ENCODE measurements around the gene ZFYVE9. TPM values are rescaled to one million over a fixed set of nuclear protein-coding genes. Genes with fewer than 3 reads are reported as not detected.
A peak's percentile ranks its signal among the peaks of the same experiment; 100 is the strongest.
"Not testable (repeated sequence)": the region's sequence is repeated elsewhere in the genome, so short reads cannot be mapped to it uniquely, and the experiment has no call there.

Gene ZFYVE9
- total and polyA plus RNA-seq, 4 donors = 38.9 to 96.7 (median 46.1) TPM

DNA sequence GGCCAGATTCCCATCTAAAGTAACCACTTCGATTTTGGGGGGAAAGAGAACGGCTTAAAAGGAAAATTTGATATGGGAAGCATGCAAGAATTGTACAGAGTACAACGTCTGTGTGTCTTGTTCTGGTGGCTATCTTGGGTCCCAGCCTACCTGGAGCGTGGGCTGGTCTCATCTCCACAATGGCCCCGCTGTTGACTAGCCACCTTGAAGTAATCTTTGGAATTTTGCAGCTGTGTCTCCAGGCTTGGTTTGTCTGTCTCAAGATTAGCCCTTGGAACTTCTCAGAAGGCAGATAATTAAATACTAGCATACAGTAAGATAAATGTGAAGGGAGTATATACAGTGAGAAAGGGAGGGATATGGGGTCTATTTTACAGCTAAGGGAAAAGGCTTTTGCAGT, 225.4 kb downstream of the ZFYVE9 start:
- no peaks in the 10 kb centered on the region for H3K27me3 ChIP-seq (ENCODE audit: control insufficient read depth, insufficient read depth, low read length)
- peaks cover 21% of the 10 kb centered on the region for H3K4me1 ChIP-seq (ENCODE audit: control insufficient read depth, insufficient read depth, low read length)
- no peaks in the 10 kb centered on the region for H3K9me3 ChIP-seq (ENCODE audit: control insufficient read depth, insufficient read depth, low read length)
- H3K27ac ChIP-seq (ENCODE audit: low read depth, low read length) = no peak overlapping the region
- WGBS (ENCODE audit: insufficient coverage) = 94% methylated on average over 4 of the region's 5 CpGs
- H3K36me3 ChIP-seq (ENCODE audit: control insufficient read depth, insufficient read depth, low read length) = peaks cover 13% of the 10 kb centered on the region
- DNase-seq (ENCODE audit: low read depth in 4 of 6, low spot score in 6 of 6) = no peak
- no peak overlapping the region for H3K4me3 ChIP-seq (ENCODE audit: low read depth, low read length)

DNA sequence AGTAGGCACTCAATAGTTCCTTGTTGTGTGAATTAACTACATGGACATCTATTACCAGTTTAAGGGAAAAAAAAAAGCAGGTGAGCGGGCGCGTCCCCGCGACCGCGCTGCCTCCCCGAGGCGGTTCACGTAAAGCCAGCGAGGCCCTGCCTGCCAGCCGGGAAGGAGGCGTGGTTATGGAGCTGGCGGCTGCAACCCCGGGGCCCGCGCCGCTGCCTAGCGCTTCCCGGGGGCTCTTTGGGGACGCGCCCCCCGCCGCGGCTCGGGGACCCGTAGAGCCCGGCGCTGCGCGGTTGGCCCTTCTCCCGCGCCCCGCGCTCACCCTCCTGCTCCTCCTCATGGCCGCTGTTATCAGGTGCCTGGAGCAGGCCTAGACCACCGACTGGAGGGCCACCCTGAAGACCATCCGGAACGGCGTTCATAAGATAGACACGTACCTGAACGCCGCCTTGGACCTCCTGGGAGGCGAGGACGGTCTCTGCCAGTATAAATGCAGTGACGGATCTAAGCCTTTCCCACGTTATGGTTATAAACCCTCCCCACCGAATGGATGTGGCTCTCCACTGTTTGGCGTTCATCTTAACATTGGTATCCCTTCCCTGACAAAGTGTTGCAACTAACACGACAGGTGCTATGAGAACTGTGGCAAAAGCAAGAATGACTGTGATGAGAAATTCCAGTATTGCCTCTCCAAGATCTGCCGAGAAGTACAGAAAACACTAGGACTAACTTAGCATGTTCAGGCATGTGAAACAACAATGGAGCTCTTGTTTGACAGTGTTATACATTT, 226.7 kb downstream of the ZFYVE9 start:
- Histone ChIP-seq H3K9me3 (ENCODE audit: control insufficient read depth, insufficient read depth, low read length) (no peaks in the 10 kb centered on the region), H3K36me3 (ENCODE audit: control insufficient read depth, insufficient read depth, low read length) (peaks cover 6% of the 10 kb centered on the region), H3K4me1 (ENCODE audit: control insufficient read depth, insufficient read depth, low read length) (peaks cover 21% of the 10 kb centered on the region), H3K27me3 (ENCODE audit: control insufficient read depth, insufficient read depth, low read length) (no peaks in the 10 kb centered on the region), H3K27ac (ENCODE audit: low read depth, low read length) (peak overlapping the region; percentile 15), H3K4me3 (ENCODE audit: low read depth, low read length) (peak overlapping the region; percentile 28)
- WGBS (ENCODE audit: insufficient coverage) = 2% methylated on average over 49 of the region's 51 CpGs
- peak in 3 of 6 donors; percentile 36 to 90 (median 80) for DNase-seq (ENCODE audit: low read depth in 4 of 6, low spot score in 6 of 6)

DNA sequence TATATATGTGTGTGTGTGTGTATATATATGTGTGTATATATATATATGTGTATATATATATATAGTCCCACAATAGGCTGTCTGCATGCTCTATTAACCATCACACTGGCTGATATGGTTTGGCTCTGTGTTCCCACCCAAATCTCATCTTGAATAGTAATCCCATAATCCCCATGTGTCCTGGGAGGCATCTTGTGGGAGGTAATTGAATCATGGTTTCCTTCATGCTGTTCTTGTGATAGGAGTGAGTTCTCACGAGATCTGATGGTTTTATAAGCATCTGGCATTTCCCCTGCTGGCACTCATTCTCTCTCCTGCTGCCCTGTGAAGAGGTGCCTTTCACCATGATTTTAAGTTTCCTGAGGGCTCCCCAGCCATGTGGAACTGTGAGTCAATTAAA, 228.0 kb downstream of the ZFYVE9 start:
- H3K4me3 ChIP-seq (ENCODE audit: low read depth, low read length) = not testable (repeated sequence)
- WGBS (ENCODE audit: insufficient coverage) = no CpG with 5 or more reads among the region's 1 CpG
- peaks cover 13% of the 10 kb centered on the region for H3K4me1 ChIP-seq (ENCODE audit: control insufficient read depth, insufficient read depth, low read length)

DNA sequence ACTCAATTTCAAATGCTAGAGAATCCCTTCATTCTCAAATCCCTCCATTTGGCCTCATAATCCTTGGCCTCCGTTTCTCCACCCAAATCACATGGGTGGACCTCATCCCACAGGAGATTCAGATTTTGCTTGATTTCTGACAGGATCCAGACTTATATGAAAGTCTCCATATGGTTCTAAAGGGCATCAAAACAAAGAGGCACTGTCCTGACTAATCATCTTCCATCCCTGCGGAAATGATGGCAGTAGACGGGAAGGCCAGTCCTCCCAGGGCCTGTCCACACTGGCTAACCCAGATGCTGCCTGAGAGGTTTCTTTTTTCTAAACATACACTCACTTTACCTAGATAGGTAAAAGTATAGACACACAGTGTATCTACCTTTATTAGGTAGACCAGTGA, 243.5 kb downstream of the ZFYVE9 start:
- Histone ChIP-seq H3K9me3 (ENCODE audit: control insufficient read depth, insufficient read depth, low read length) (no peaks in the 10 kb centered on the region), H3K36me3 (ENCODE audit: control insufficient read depth, insufficient read depth, low read length) (peaks cover 8% of the 10 kb centered on the region), H3K4me3 (ENCODE audit: low read depth, low read length) (no peak overlapping the region), H3K4me1 (ENCODE audit: control insufficient read depth, insufficient read depth, low read length) (no peaks in the 10 kb centered on the region), H3K27ac (ENCODE audit: low read depth, low read length) (no peak overlapping the region), H3K27me3 (ENCODE audit: control insufficient read depth, insufficient read depth, low read length) (no peaks in the 10 kb centered on the region)
- no peak for DNase-seq (ENCODE audit: low read depth in 4 of 6, low spot score in 6 of 6)
- 93% methylated on average over 2 of the region's 3 CpGs for WGBS (ENCODE audit: insufficient coverage)

More for the DNA sequence above, 228.0 kb downstream of the ZFYVE9 start:
- not testable (repeated sequence) for H3K27me3 ChIP-seq (ENCODE audit: control insufficient read depth, insufficient read depth, low read length); H3K27ac ChIP-seq (ENCODE audit: low read depth, low read length); DNase-seq (ENCODE audit: low read depth in 4 of 6, low spot score in 6 of 6); H3K9me3 ChIP-seq (ENCODE audit: control insufficient read depth, insufficient read depth, low read length); H3K36me3 ChIP-seq (ENCODE audit: control insufficient read depth, insufficient read depth, low read length)

DNA sequence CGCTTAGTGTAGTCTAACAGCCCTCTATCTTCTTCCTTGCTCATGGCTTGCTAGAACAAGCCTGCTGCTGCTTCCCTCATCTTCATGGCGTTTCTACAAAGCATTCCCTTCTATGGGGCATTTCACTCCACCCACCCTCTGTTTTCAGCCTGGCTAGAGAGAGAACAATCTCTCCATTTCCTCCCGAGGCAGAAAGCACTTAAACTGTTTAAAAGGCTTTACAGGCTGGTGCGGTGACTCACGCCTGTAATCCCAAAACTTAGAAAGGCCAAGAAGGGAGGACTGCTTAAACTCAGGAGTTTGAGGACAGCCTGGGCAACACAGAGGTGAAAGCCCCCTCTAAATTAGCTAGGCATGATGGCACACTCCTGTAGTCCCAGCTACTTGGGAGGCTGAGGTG, 244.6 kb downstream of the ZFYVE9 start:
- Histone ChIP-seq H3K27ac (ENCODE audit: low read depth, low read length) (no peak overlapping the region), H3K4me3 (ENCODE audit: low read depth, low read length) (no peak overlapping the region), H3K9me3 (ENCODE audit: control insufficient read depth, insufficient read depth, low read length) (no peaks in the 10 kb centered on the region), H3K4me1 (ENCODE audit: control insufficient read depth, insufficient read depth, low read length) (no peaks in the 10 kb centered on the region), H3K36me3 (ENCODE audit: control insufficient read depth, insufficient read depth, low read length) (peaks cover 8% of the 10 kb centered on the region), H3K27me3 (ENCODE audit: control insufficient read depth, insufficient read depth, low read length) (no peaks in the 10 kb centered on the region)
- DNase-seq (ENCODE audit: low read depth in 4 of 6, low spot score in 6 of 6) = no peak
- 93% methylated on average over 4 of the region's 5 CpGs for WGBS (ENCODE audit: insufficient coverage)

DNA sequence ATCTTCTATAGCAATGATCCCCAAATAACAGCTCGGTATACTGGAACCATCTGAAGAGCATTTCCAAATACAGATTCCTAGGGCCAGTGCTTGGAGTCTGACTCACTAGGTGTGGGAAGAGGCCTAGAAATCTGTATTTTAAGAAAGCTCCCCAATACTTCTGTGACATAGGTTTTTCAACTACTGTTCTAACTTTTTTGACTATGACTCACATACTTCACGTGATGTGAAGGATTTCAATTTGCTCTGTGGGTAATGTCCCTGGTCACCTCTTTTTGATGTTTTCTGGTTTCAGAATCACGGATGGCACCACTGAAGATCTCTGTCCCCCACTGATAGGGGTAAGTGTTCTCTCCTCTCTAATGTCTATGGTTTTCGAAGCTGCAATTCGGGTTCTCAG, 251.3 kb downstream of the ZFYVE9 start:
- no CpG with 5 or more reads among the region's 5 CpGs for WGBS (ENCODE audit: insufficient coverage)
- H3K36me3 ChIP-seq (ENCODE audit: control insufficient read depth, insufficient read depth, low read length) = peaks cover 3% of the 10 kb centered on the region
- no peaks in the 10 kb centered on the region for H3K9me3 ChIP-seq (ENCODE audit: control insufficient read depth, insufficient read depth, low read length)
- H3K4me3 ChIP-seq (ENCODE audit: low read depth, low read length) = no peak overlapping the region
- H3K27ac ChIP-seq (ENCODE audit: low read depth, low read length) = no peak overlapping the region
- no peak for DNase-seq (ENCODE audit: low read depth in 4 of 6, low spot score in 6 of 6)
- H3K27me3 ChIP-seq (ENCODE audit: control insufficient read depth, insufficient read depth, low read length) = no peaks in the 10 kb centered on the region
- no peaks in the 10 kb centered on the region for H3K4me1 ChIP-seq (ENCODE audit: control insufficient read depth, insufficient read depth, low read length)

Other genes starting within 250 kb of the ZFYVE9 start
- 10 to 100 TPM in 1 of 2 donors, 1 to 10 TPM in 1; 9.5 to 38.3 TPM for gene RAB3B, start 151.4 kb upstream of the ZFYVE9 start, total RNA-seq
- 10 to 100 TPM; 29.7 to 38.8 TPM for gene RAB3B, start 151.4 kb upstream of the ZFYVE9 start, polyA plus RNA-seq (ENCODE audit: insufficient read length in 2 of 2)
- gene KTI12, start 108.3 kb upstream of the ZFYVE9 start, total RNA-seq = 1 to 10 TPM; 5.6 TPM
- gene KTI12, start 108.3 kb upstream of the ZFYVE9 start, polyA plus RNA-seq (ENCODE audit: insufficient read length in 2 of 2) = 1 to 10 TPM; 6.5 to 7.0 TPM
- gene TXNDC12, start 86.9 kb upstream of the ZFYVE9 start, total RNA-seq = 10 to 100 TPM; 22.4 to 48.0 TPM
- 10 to 100 TPM; 57.7 to 59.8 TPM for gene TXNDC12, start 86.9 kb upstream of the ZFYVE9 start, polyA plus RNA-seq (ENCODE audit: insufficient read length in 2 of 2)
- 10 to 100 TPM; 61.6 to 80.8 TPM for gene BTF3L4, start 85.8 kb upstream of the ZFYVE9 start, total RNA-seq
- 100 to 1,000 TPM in 1 of 2 donors, 10 to 100 TPM in 1; 88.8 to 106 TPM for gene BTF3L4, start 85.8 kb upstream of the ZFYVE9 start, polyA plus RNA-seq (ENCODE audit: insufficient read length in 2 of 2)
- 10 to 100 TPM in 1 of 2 donors, 1 to 10 TPM in 1; 9.2 to 25.3 TPM for gene CC2D1B, start 224.1 kb downstream of the ZFYVE9 start, total RNA-seq
- 10 to 100 TPM; 24.8 to 26.0 TPM for gene CC2D1B, start 224.1 kb downstream of the ZFYVE9 start, polyA plus RNA-seq (ENCODE audit: insufficient read length in 2 of 2)

Data from spinal cord (tissue), 10 donors.